GM12891 (cell line): ENCODE results near the gene RRM1.

ENCODE experiments used
- DNase-seq: peaks from one replicate; pipeline ENCODE4 v3.0.0; 2011; ENCODE audit warnings: low spot score; ENCODE audit not compliant: insufficient read length
- FAIRE-seq: peaks from 2 replicates; lab custom pipeline; 2011; peaks lifted over from hg19 to GRCh38; lab: Jason Lieb, UNC
- PAX5 ChIP-seq: IDR thresholded peaks from 2 replicates; pipeline ENCODE4 v1.6.1; 2011; ENCODE audit warnings: low read length, moderate library complexity, mild to moderate bottlenecking; ENCODE audit not compliant: insufficient read depth, severe bottlenecking
- POLR2A ChIP-seq: IDR thresholded peaks from 2 replicates; pipeline ENCODE4 v1.6.1; 2011; ENCODE audit warnings: low read depth, low read length, control low read depth
- POLR2AphosphoS5 ChIP-seq: IDR thresholded peaks from 2 replicates; pipeline ENCODE4 v1.6.1; 2011; ENCODE audit warnings: low read depth, low read length, control low read depth
- POU2F2 ChIP-seq: IDR thresholded peaks from 2 replicates; pipeline ENCODE4 v1.6.1; 2011; ENCODE audit warnings: low read depth, mild to moderate bottlenecking, control low read depth, low read length, moderate library complexity
- SPI1 ChIP-seq: IDR thresholded peaks from 2 replicates; pipeline ENCODE4 v1.6.1; 2011; ENCODE audit warnings: low read depth, low read length, control low read depth
- TAF1 ChIP-seq: IDR thresholded peaks from 2 replicates; pipeline ENCODE4 v1.6.1; 2011; ENCODE audit warnings: low read depth, low read length, control low read depth

Gene RRM1

GRCh38 chr11:4074266-4074665, 20.3 kb upstream of the RRM1 start:
- no peak for DNase-seq
- FAIRE-seq: no peak
- TF ChIP-seq PAX5: no peak
- TF ChIP-seq POLR2A: no peak
- no peak for TF ChIP-seq TAF1
- no peak for TF ChIP-seq POLR2AphosphoS5
- TF ChIP-seq POU2F2: no peak
- no peak for TF ChIP-seq SPI1

DNA sequence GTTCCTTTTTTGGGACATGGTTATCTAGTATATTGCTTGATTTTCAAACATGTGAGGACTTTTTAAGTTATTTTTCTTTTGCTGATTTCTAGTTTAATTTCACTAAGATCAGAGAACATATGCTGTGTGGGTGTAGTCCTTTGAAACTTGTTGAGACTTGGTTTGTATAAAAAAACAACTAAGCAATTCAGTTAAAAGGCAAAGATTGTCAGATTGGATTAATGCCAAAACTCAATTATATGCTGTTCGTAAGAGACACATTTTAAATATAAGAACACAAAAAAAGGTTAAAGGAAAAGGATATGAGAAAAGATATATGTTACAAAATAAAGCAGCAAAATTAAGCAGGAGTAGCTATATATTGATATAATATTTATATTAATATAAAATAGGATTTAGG, 17.8 kb upstream of the RRM1 start:
- TF ChIP-seq TAF1: no peak
- no peak for FAIRE-seq
- DNase-seq: no peak

DNA sequence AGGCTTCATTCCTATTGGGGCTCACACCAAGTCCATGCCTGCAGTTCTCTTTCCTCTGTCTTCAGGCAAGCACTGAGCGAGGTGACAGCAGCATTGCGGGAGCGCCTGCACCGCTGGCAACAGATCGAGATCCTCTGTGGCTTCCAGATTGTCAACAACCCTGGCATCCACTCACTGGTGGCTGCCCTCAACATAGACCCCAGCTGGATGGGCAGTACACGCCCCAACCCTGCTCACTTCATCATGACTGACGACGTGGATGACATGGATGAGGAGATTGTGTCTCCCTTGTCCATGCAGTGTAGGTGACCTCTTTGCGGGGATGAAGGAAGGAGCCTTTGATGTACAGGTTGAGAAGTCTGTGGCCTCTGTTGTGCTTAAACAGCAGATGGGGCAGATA, 11.4 kb upstream of the RRM1 start:
- DNase-seq (no peak), FAIRE-seq (no peak)

GRCh38 chr11:4084406-4085125, 10.0 kb upstream of the RRM1 start:
- no peak for DNase-seq
- TF ChIP-seq PAX5 (no peak), SPI1 (no peak), POU2F2 (no peak), POLR2AphosphoS5 (no peak)
- FAIRE-seq: no peak

More for the DNA sequence above, 11.4 kb upstream of the RRM1 start:
- TF ChIP-seq SPI1 (no peak), POLR2AphosphoS5 (no peak), TAF1 (no peak), POLR2A (no peak), PAX5 (no peak), POU2F2 (no peak)

- TF ChIP-seq SPI1: peak; percentile 48; the same call in 1 of the 2 replicates
- no peak for TF ChIP-seq PAX5
- no peak for FAIRE-seq
- DNase-seq: no peak
Observed at GRCh38 chr11:4085575-4085974, 9.0 kb upstream of the RRM1 start.

DNA sequence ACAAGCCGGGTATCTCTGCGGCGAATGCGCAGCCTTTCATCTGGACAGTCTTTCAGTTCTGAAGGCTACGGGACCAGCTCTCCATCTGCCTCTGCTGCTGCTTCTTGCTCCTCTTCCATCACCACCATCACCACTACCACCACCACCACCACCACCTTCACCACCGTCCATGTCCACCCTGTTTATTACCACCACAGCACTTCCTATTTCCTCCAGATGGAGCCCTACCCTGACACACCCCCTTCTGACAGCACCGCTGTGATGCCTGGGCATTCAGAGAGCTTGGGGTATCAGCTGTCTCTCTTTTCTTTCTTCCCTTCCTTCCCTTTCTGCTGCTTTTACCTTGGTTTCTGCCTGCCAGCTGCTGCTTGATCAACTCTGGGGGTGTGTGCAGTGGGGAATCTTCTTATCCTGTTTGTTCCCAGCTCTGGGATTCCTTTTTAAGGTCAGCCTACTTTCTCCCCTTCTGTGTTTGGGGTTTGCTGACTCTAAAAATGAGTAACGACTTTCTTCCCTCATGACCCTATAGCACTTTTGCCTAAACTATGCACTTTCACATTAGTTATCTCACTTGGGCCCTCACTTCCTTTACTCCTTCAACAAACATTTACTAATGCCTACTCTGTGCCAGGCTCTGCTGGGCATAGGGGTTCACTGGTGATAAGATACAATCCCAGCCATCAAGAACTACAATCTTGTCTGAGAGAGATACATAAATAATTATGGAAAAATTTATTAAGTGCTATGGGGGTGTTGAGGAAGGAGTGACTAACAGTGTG, 7.8 kb upstream of the RRM1 start:
- FAIRE-seq (no peak), DNase-seq (no peak)
- TF ChIP-seq TAF1 (no peak), POLR2A (no peak), SPI1 (no peak)

DNA sequence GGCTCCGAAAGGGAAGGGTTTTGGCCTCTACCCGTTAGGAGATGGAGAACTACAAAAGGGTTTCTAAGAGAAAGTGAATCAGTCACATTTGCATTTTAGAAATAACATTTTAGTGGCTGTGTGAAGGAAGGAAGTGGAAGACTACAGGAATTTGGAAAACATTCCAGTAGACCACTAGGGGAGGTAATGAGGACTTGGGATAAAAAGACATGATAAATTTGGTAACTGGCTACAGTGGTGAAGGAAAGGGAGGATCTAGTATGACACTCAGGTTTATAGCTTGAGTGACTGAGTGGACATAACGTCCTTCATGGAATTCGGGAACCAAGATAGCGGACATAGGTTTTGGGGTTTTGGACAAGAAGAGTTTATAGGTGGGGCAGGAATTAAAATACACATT, 7.0 kb upstream of the RRM1 start:
- no peak for TF ChIP-seq POU2F2
- no peak for TF ChIP-seq POLR2A
- TF ChIP-seq TAF1: no peak
- no peak for TF ChIP-seq PAX5
- no peak for TF ChIP-seq POLR2AphosphoS5
- no peak for TF ChIP-seq SPI1
- no peak for FAIRE-seq
- DNase-seq: no peak

GRCh38 chr11:4090258-4090657, 4.3 kb upstream of the RRM1 start:
- no peak for FAIRE-seq
- TF ChIP-seq POLR2A (no peak), SPI1 (no peak), POU2F2 (no peak), POLR2AphosphoS5 (no peak), TAF1 (no peak), PAX5 (no peak)
- DNase-seq: no peak

GRCh38 chr11:4092026-4092425, 2.6 kb upstream of the RRM1 start:
- no peak for DNase-seq
- no peak for FAIRE-seq
- TF ChIP-seq SPI1: no peak
- no peak for TF ChIP-seq TAF1
- TF ChIP-seq POU2F2: no peak
- TF ChIP-seq POLR2AphosphoS5: no peak
- no peak for TF ChIP-seq PAX5
- no peak for TF ChIP-seq POLR2A

DNA sequence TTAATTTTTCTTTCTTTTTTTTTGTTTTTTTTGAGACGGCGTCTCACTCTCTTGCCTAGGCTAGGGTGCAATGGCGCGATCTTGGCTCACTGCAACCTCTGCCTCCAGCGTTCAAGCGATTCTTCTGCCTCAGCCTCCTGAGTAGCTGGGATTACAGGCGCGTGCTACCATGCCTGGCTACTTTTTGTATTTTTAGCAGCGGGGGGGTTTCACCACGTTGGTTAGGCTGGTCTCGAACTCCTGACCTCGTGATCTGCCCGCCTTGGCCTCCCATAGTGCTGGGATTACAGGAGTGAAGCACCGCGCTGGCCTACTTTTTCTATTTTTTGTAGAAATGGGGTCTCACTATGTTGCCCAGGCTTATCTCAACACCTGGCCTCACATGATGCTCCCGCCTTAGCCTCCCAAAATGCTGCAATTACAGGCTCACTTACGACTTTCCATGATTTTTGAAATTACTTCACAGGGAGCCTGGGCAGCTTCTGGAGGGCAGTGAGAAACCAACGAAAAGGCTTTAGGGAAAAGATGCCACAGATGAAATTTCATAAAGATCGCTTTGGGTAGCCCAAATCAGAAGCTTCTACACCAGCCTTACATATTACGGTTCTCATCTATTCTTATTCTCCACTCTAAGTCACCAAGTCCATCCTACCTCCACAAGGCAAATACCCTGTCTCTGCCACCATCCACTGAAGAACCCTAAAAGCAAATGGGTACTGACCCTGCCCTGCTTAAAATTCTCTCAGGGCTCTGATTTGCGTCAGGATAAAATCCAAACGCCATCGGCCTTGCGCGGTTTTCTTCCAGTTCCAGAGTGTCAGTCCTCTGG, 866 bp upstream of the RRM1 start:
- FAIRE-seq (peak; percentile 51), DNase-seq (no peak)
- TF ChIP-seq SPI1 (no peak), POLR2A (no peak), POU2F2 (no peak), POLR2AphosphoS5 (no peak), TAF1 (no peak), PAX5 (no peak)
